HG03103 (cell line): ENCODE measurements around the gene IGSF23.
"Not testable (repeated sequence)": the region's sequence is repeated elsewhere in the genome, so short reads cannot be mapped to it uniquely, and the experiment has no call there.

Experiments used
- ATAC-seq: cut with Tn5 transposase; IDR thresholded peaks from one replicate; pipeline ENCODE4 v1.9.1; 2021; ENCODE audit warnings: low read depth; ENCODE audit not compliant: unreplicated experiment

Gene IGSF23

GRCh38 chr19:44587963-44588770 is 25.2 kb upstream of the IGSF23 start:
- ATAC-seq: no peak

DNA sequence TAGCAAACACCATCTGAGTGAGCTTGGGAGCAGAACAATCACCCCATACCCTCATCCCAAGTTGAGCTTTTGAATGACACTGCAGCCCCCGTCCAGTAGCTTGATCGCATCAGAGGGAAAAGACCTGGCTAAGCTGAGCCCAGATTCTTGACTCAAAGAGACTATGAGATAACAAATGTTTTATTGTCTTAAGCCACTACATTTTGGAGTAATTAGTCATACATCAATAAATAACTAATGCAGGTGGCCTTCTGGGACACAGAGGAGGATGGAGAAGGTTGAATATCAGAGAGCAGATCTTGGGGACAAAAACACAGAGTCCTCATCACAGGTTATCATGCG is 24.6 kb upstream of the IGSF23 start:
- ATAC-seq: no peak

- no peak for ATAC-seq
These were observed 22.9 kb upstream of the IGSF23 start for GRCh38 chr19:44590245-44591059.

DNA sequence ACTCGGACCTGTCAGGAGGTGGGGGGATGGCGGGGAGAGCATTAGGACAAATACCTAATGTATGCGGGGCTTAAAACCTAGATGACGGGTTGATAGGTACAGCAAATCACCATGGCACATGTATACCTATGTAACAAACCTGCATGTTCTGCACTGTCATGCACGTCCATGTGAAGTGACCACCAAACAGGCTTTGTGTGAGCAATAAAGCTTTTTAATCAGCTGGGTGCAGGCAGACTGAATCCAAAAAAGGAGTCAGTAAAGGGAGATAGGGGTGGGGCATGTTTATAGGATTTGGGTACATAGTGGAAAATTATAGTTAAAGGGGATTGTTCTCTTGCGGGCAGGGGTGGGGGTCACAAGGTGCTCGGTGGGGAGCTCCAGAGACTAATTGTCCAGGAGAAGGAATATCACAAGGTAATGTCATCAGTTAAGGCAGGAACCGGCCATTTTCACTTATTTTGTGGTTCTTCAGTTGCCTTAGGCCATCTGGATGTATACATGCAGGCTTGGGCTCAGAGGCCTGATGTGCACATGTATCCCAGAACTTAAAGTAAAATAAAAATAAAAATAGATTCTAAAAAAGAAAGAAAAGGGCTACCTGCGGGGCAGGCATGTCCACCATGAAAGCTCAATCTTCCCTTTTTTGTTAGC is 21.9 kb upstream of the IGSF23 start:
- not testable (repeated sequence) for ATAC-seq

DNA sequence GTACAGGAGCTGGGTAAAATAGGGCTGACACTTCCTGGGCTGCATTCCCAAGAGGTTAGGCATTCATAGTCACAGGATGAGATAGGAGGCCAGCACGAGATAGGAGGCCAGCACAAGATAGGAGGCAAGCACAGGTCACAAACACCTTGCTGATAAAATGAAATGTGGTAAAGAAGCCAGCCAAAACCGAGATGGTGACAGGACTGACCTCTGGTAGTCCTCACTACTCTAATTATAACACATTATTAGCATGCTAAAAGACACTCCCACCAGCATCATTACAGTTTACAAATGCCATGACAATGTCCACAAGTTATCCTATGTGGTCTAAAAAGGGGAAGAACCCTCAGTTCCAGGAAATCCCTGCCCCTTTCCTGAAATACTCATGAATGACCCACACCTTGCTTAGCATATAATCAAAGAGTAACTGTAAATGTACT is 20.9 kb upstream of the IGSF23 start:
- ATAC-seq: no peak

DNA sequence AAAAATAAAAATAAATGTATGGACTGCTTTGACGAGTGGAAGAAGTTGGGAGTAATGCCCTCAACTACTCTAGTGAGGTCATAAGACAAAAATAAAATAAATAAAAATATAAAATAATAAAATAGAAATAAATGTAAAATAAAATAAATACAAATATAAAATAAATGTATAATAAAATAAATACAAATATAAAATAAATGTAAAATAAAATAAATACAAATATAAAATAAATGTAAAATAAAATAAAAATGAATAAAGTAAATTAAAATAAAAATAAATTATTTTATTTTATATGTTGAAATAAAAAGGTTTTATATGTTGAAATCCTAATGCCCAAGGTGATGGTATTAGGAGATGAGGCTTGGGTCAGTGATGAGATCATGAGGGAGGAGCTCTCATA is 20.1 kb upstream of the IGSF23 start:
- ATAC-seq: no peak

DNA sequence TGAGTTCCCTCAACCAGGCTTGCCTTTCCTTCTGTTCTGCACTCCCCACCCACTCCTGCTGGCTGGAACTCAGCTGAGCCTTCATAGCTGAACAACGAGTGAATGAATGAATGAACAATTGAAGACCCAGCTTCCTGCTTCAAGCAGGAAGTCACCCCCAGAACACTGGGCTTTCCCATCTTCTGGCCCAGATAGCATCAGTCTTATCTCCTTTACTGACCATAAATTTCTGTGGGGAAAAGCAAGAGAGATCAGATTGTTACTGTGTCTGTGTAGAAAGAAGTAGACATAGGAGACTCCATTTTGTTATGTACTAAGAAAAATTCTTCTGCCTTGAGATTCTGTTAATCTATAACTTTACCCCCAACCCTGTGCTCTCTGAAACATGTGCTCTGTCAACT is 19.5 kb upstream of the IGSF23 start:
- ATAC-seq: not testable (repeated sequence)

DNA sequence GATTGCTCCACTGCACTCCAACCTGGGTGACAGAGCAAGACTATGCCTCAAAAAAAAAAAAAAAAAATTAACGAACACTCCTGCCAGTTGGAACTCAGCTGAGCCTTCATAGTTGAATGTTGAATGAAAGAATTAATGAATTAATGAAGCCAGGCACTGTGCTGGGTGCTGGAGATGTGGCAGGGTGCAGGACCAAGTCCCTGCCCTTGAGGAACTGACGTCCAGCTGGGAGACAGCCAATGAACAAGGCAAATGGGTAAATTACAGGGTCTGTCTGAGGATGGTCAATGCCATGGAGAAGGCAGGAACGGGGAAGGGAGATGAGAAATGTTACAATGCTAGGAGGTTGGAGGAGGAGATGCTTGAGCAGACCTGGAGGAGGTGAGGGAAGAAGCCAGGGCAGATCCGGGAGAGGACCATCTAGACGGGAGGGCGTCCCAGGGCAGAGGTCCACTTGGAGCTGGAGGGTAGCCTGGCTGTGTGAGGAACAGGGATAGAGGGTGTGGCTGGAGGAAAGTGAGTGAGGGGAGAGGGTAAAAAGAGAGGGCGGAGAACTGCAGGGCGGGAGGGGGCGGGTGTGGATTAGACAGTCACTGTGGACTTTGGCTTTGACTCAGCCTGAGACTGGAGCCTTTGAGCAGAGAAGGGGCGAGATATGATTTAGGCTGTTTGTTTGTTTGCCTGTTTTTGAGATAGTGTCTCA is 16.8 kb upstream of the IGSF23 start:
- no peak for ATAC-seq

GRCh38 chr19:44597131-44597491 is 16.3 kb upstream of the IGSF23 start:
- no peak for ATAC-seq

DNA sequence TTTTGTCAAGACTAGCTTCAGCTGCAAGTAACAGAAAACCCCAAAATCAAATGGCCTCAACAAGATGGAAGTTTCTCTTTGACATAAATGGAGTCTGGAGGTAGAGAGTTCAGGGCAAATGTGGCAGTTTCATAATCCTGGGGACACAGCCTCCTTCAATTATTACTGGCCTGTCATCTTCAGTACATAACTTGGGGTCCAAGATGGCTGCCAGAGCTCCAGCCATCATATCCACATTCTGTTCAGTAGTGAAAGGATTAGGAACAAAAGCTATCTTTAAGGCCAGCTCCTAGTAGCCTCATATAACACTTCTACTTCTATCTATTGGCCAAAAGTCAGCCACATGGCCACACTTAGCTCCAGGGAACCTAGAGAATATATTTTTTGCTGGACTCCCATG is 15.0 kb upstream of the IGSF23 start:
- no peak for ATAC-seq

DNA sequence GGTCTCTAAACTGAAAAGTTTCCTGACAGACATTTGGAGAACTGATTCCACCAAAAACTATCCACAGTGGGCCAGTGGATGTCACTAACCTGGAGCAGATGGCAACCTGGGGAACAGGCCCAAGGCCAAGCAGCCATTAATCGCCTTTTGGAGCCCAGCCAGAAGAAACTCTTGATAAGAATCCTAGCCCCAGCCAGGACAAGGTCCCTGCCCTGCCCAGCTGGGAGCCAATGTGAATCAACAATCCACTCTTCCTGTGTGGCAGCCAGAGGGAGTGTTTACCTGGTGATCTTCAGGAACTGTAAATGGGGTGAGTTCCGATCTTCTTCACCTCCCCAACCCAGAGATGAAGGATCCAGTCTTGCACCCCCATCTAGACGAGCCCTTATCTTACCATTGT is 14.5 kb upstream of the IGSF23 start:
- ATAC-seq: no peak

DNA sequence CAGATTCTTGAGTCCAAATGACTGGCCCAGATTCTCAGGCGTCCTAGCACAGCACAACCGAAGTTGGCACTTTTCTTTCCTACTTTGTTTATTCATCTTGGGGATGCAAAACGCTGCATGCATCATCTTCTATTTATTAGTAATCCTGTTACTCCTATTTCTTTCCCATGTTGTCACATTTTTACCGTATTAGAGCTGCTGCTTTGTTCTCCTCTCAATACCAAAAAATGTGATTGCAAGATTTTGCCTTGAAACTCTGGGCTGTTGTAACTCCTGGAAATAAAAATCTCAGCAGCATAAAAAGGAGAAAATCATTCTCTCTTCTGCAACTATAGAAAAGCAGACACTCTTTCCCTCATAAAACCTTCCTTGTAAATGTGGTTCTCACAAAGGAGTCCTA is 12.9 kb upstream of the IGSF23 start:
- no peak for ATAC-seq

- no peak for ATAC-seq
These were observed 11.3 kb upstream of the IGSF23 start for GRCh38 chr19:44602081-44602480.

GRCh38 chr19:44603201-44603945 is 10.0 kb upstream of the IGSF23 start:
- no peak for ATAC-seq

DNA sequence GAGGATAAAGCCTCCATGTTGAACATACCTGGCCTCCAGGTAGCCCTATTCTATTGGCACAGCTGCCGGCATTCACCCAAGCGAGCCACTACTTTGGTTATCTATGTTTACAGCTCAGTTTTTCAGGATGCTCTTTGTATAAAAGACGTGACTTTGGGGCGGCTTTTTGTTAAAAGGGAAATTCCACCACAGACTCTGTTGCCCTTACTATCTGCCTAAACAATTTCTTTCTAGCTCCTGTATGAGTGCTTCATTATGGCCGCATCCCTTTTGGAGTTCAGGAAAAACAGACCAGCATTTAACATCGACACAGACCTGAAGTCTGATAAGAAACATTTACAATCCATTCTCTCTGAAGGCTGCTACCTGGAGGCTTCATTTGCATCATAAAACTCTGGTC is 9.1 kb upstream of the IGSF23 start:
- no peak for ATAC-seq

DNA sequence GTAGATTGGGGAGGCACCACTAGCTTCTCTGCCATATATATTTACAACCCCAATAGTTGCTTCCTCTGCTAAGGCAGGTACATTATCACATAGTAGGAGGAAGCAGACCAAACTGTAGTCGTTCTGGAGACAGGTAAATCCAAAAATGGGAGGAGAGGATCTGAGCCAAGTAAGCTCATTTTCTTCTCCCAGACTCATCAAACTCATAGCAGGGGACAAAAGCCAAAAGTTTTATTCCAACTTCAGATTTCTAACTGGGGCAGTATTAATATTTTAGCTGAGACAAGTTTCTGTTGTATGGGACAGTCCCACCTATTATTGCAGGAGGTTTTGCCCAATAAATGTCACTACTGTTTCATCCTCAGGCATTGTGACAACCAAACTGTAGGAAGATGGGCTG is 7.8 kb upstream of the IGSF23 start:
- no peak for ATAC-seq

DNA sequence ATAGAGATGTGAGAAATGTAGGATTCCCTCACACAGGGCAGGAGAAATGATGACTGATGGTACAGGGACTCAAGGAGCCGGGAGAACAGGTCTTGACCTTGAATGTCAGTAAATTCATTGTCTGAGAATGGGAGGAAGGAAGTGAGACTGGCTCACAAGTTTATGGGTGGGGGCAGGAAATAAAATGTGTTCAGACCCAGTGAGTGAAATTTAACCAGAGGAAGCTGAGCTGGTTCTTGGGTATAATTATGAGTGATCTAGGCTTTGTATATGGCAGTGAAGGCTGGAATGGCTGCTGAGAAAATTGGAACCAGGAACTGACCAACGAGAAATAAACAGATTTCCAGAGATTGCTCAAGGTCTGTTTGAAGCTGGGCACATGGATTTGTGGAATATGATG is 6.3 kb upstream of the IGSF23 start:
- ATAC-seq: no peak

DNA sequence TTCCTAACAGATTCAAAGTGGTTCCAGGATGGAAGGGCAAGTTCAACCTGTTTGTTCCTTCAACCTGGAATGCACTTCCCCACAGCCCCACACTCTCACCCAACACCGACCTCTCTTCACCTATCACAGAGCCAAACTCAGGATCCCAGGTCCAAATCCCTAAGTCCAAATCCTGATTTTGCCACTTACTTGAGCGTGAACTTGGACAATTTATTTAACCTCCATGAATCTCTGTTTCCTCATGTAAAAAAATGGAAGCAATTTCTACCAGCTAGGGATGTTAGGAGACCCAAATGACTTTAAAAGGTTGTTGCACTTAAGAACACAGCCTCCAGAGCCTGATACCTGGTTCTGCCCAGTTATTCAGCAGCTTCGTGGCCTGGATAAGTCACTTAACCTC is 5.4 kb upstream of the IGSF23 start:
- ATAC-seq: no peak

GRCh38 chr19:44608391-44608821 is 5.0 kb upstream of the IGSF23 start:
- no peak for ATAC-seq

- ATAC-seq: no peak
These were observed 4.1 kb upstream of the IGSF23 start for GRCh38 chr19:44609219-44609618.
